HepG2 (cell line): ENCODE data around the gene SATB2. TPM values are rescaled to one million over a fixed set of nuclear protein-coding genes. Genes with fewer than 3 reads are reported as not detected.

Experiments used
- ATAC-seq: fragments of 200-7000 bp; cut with Tn5 transposase; 3 replicates; pipeline ENCODE4 v1.9.1; 2020; ENCODE audit warnings: mild to moderate bottlenecking, moderate library complexity
- BruUV-seq: library from RNA; stranded (reverse); fragments of 400-500 nt; replicated peaks from 2 replicates; lab custom pipeline; 2021; lab: Mats Ljungman, UMichigan
- CTCF ChIA-PET: fragments of 300-600 bp; formaldehyde crosslinking; extraction: SDS; loops from one replicate; lab custom pipeline; 2021; ENCODE audit warnings: low total read pairs, inconsistent platforms, low intra/inter-chr PET ratio; lab: Yijun Ruan, JAX
- POLR2A ChIA-PET: fragments of 350-600 bp; sonication (Branson Sonifier 250); formaldehyde crosslinking; loops from one replicate; lab custom pipeline; 2020; ENCODE audit warnings: antibody characterized with exemption, inconsistent platforms; lab: Yijun Ruan, JAX
- DNase-seq: peaks from one replicate; pipeline ENCODE4 v3.0.0-alpha.2; 2015; ENCODE audit warnings: low spot score
- FAIRE-seq: peaks from 3 replicates; lab custom pipeline; 2011; peaks lifted over from hg19 to GRCh38; lab: Jason Lieb, UNC
- H2AFZ ChIP-seq: one replicate; pipeline ENCODE4 v1.6.1; 2011; ENCODE audit warnings: low read length, inconsistent platforms
- H3K27ac ChIP-seq: fragments of 300-600 bp; 3 replicates; pipeline ENCODE4 v1.8.0; 2011; ENCODE audit warnings: mixed run types, mild to moderate bottlenecking, mixed read lengths, low read length, inconsistent platforms; ENCODE audit not compliant: insufficient read depth; ENCODE audit errors: extremely low read length
- H3K27me3 ChIP-seq, 2 experiments: fragments of 200-600 bp in 1 of 2; 2 replicates in 1 of 2; 3 replicates in 1 of 2; pipeline versions ENCODE4 v1.6.0 to v1.8.0; 2011; ENCODE audit warnings: low read length in 2 of 2, mild to moderate bottlenecking in 2 of 2, moderate library complexity in 2 of 2, inconsistent platforms in 1 of 2; ENCODE audit not compliant: insufficient read depth in 2 of 2, control insufficient read depth in 1 of 2
- H3K36me3 ChIP-seq, 2 experiments: fragments of 200-600 bp in 1 of 2; replicated peaks in 1 of 2; 2 replicates in 1 of 2; 3 replicates in 1 of 2; pipeline versions ENCODE4 v1.5.1 to v1.8.0; 2011; ENCODE audit warnings: low read length in 2 of 2, inconsistent platforms in 1 of 2; ENCODE audit not compliant: insufficient read depth in 2 of 2, control insufficient read depth in 1 of 2
- H3K4me1 ChIP-seq: 2 replicates; pipeline ENCODE4 v1.5.1; 2012; ENCODE audit warnings: low read length, inconsistent platforms; ENCODE audit not compliant: insufficient read depth
- H3K4me2 ChIP-seq: 2 replicates; pipeline ENCODE4 v1.6.0; 2011; ENCODE audit warnings: low read depth, low read length, inconsistent platforms
- H3K4me3 ChIP-seq, 3 experiments: fragments of 200-600 bp in 1 of 3; sonication (generic), shearing (Covaris generic) in 1 of 3; replicated peaks in 1 of 3; 2 replicates each; pipeline ENCODE4 v1.5.1; 2011 to 2016; ENCODE audit warnings: low read length in 3 of 3, inconsistent platforms in 2 of 3, low read depth in 2 of 3, mild to moderate bottlenecking in 2 of 3, control low read depth in 1 of 3, mixed read lengths in 1 of 3; ENCODE audit not compliant: insufficient read depth in 1 of 3
- H3K79me2 ChIP-seq: one replicate; pipeline ENCODE4 v1.6.1; 2011; ENCODE audit warnings: low read length, inconsistent platforms; ENCODE audit not compliant: insufficient read depth
- H3K9ac ChIP-seq: 2 replicates; pipeline ENCODE4 v1.6.0; 2011; ENCODE audit warnings: mild to moderate bottlenecking, low read depth, low read length, inconsistent platforms; ENCODE audit not compliant: insufficient read depth
- H3K9me3 ChIP-seq: 2 replicates; pipeline ENCODE4 v1.5.1; 2012; ENCODE audit warnings: mild to moderate bottlenecking, low read length
- H4K20me1 ChIP-seq: 2 replicates; pipeline ENCODE4 v1.6.0; 2011; ENCODE audit warnings: inconsistent platforms, mild to moderate bottlenecking, low read length, moderate library complexity; ENCODE audit not compliant: insufficient read depth
- MAFG ChIP-seq: sonication (generic); formaldehyde crosslinking; IDR thresholded peaks from 2 replicates; pipeline ENCODE4 v1.5.1; 2020; ENCODE audit warnings: mild to moderate bottlenecking, missing genetic modification reagents
- TAF15 ChIP-seq: fragments of 200-400 bp; formaldehyde crosslinking; IDR thresholded peaks from one replicate; pipeline ENCODE4 v1.6.1; 2018; ENCODE audit warnings: mild to moderate bottlenecking, low read depth, low read length; ENCODE audit not compliant: poor library complexity, severe bottlenecking
- ZBTB3 ChIP-seq: sonication (generic); formaldehyde crosslinking; IDR thresholded peaks from 2 replicates; pipeline ENCODE4 v1.4.0; 2020; ENCODE audit warnings: low read depth, mild to moderate bottlenecking, moderate library complexity, missing genetic modification reagents, borderline replicate concordance
- ZNF180 ChIP-seq: sonication (generic); formaldehyde crosslinking; IDR thresholded peaks from 2 replicates; pipeline ENCODE4 v1.4.0; 2020; ENCODE audit warnings: low read depth, missing genetic modification reagents, borderline replicate concordance
- ZNF572 ChIP-seq: sonication (generic); formaldehyde crosslinking; IDR thresholded peaks from 2 replicates; pipeline ENCODE4 v1.5.1; 2020; ENCODE audit warnings: mild to moderate bottlenecking, missing genetic modification reagents
- ZNF746 ChIP-seq: sonication (generic); formaldehyde crosslinking; IDR thresholded peaks from 2 replicates; pipeline ENCODE4 v1.8.0; 2022; ENCODE audit warnings: mild to moderate bottlenecking, missing genetic modification reagents
- ZNF816 ChIP-seq: sonication (generic); formaldehyde crosslinking; IDR thresholded peaks from 2 replicates; pipeline ENCODE4 v1.8.0; 2022; ENCODE audit warnings: missing genetic modification reagents, mild to moderate bottlenecking, borderline replicate concordance
- WGBS: methylation state at CpG from one replicate; pipeline ENCODE4 v1.1.6; 2017; ENCODE audit warnings: low lambda C conversion rate; 5-methylcytosine and 5-hydroxymethylcytosine counted together
- in situ Hi-C: cut with HindIII; loops from 2 replicates; pipeline ENCODE4 v1.10.0; 2017; ENCODE audit warnings: low pct_unique_long_range_greater_than_20kb; ENCODE audit not compliant: extremely low pct_ligation_motif_present
- intact Hi-C: fragments of 100-400 bp; cut with micrococcal nuclease; formaldehyde crosslinking; loops from one replicate; pipeline ENCODE4 v1.10.0; 2022; ENCODE audit not compliant: unreplicated experiment
- polyA plus RNA-seq, 8 experiments: library from polyadenylated mRNA; depleted of rRNA in 3 of 8; stranded (reverse) in 7 of 8; unstranded in 1 of 8; fragments of >200 nt; fragmentation: Illumina TruSeq in 4 of 8; extraction: Trizol in 4 of 8; gene quantifications; 2 replicates each; pipeline versions ENCODE4 v1.2.1 to v1.2.3, GENCODE V29; 2011 to 2016; ENCODE audit warnings: low read depth in 4 of 8, missing spikeins in 1 of 8, mixed read lengths in 1 of 8; ENCODE audit not compliant: insufficient read depth in 1 of 8
- total RNA-seq, 5 experiments: library from RNA; depleted of rRNA; stranded (reverse); fragments of >200 nt; fragmentation: Illumina TruSeq; extraction: Trizol; gene quantifications; 2 replicates each; pipeline ENCODE4 v1.2.3, GENCODE V29; 2016; ENCODE audit warnings: low read depth in 1 of 5
- TF ChIP-seq, protein P1 (sequence below): sonication (generic); formaldehyde crosslinking; IDR thresholded peaks from 2 replicates; pipeline ENCODE4 v1.4.0; 2020; ENCODE audit warnings: missing genetic modification reagents

Gene SATB2
- total and polyA plus RNA-seq, 2 of the 13 experiments (the other 11 are each of a cell fraction or from before 2014, with no cell fraction given), result 2.5 to 5.5 TPM

DNA sequence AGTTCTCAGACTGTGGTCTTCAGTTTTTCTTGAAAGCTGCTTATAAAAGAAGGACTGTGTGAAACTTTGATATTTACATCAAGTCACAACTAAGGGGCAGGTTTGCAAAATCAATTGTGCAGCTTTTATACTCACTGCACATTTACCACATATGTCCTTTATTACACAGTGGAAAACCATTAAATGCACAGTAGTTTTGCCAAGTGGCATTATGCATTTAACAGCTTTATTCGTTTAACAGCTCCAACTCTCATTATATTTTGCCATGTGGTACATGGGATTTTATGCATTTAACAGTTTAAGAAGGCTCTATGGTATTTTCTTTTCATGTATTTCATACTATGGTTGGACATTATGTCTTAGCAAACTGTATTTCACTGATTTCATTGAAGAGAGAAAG, 135.6 kb downstream of the SATB2 start:
- in situ Hi-C loops, result no loop called here
- ChIA-PET POLR2A (no interaction called here), CTCF (no interaction called here)
- FAIRE-seq, result no peak
- no peak overlapping the region for H3K4me2 ChIP-seq
- TF ChIP-seq ZNF572 (no peak), ZNF816 (CRISPR knock-in tag) (no peak), ZBTB3 (CRISPR knock-in tag) (no peak), ZNF746 (CRISPR knock-in tag) (no peak), ZNF180 (CRISPR knock-in tag) (no peak), MAFG (no peak), TAF15 (no peak)
- TF ChIP-seq, protein P1, sequence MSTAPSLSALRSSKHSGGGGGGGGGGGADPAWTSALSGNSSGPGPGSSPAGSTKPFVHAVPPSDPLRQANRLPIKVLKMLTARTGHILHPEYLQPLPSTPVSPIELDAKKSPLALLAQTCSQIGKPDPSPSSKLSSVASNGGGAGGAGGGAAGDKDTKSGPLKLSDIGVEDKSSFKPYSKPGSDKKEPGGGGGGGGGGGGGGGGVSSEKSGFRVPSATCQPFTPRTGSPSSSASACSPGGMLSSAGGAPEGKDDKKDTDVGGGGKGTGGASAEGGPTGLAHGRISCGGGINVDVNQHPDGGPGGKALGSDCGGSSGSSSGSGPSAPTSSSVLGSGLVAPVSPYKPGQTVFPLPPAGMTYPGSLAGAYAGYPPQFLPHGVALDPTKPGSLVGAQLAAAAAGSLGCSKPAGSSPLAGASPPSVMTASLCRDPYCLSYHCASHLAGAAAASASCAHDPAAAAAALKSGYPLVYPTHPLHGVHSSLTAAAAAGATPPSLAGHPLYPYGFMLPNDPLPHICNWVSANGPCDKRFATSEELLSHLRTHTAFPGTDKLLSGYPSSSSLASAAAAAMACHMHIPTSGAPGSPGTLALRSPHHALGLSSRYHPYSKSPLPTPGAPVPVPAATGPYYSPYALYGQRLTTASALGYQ (CRISPR knock-in tag), result no peak
- TF ChIP-seq, all 625 proteins: peak for 0
- no peak overlapping the region for H3K9ac ChIP-seq
- H3K36me3 ChIP-seq, result no peaks in the 10 kb centered on the region
- no peaks in the 10 kb centered on the region for H3K9me3 ChIP-seq
- WGBS, result 38% methylated on average over 1 of the region's 1 CpG
- no peaks in the 10 kb centered on the region for H3K27me3 ChIP-seq
- no peak overlapping the region for H3K27ac ChIP-seq
- no peak for DNase-seq
- no peaks in the 10 kb centered on the region for H4K20me1 ChIP-seq
- no peak overlapping the region for H3K4me3 ChIP-seq
- intact Hi-C loops, result no loop called here
- no TSS peak for BruUV-seq
- no peak overlapping the region for H2AFZ ChIP-seq
- no peaks in the 10 kb centered on the region for H3K4me1 ChIP-seq
- no peaks in the 10 kb centered on the region for H3K79me2 ChIP-seq
- ATAC-seq, result no peak
